UCSD-AML1 (cell line): Measurements from ENCODE around the gene LTO1.

Source experiments
- DNase-seq: peaks from one replicate; lab custom pipeline; 2025; ENCODE audit not compliant: unreplicated experiment; lab: John Stamatoyannopoulos, UW

Gene LTO1

GRCh38 chr11:69647390-69647748 lies 27.8 kb downstream of the LTO1 start:
- no peak for DNase-seq

DNA sequence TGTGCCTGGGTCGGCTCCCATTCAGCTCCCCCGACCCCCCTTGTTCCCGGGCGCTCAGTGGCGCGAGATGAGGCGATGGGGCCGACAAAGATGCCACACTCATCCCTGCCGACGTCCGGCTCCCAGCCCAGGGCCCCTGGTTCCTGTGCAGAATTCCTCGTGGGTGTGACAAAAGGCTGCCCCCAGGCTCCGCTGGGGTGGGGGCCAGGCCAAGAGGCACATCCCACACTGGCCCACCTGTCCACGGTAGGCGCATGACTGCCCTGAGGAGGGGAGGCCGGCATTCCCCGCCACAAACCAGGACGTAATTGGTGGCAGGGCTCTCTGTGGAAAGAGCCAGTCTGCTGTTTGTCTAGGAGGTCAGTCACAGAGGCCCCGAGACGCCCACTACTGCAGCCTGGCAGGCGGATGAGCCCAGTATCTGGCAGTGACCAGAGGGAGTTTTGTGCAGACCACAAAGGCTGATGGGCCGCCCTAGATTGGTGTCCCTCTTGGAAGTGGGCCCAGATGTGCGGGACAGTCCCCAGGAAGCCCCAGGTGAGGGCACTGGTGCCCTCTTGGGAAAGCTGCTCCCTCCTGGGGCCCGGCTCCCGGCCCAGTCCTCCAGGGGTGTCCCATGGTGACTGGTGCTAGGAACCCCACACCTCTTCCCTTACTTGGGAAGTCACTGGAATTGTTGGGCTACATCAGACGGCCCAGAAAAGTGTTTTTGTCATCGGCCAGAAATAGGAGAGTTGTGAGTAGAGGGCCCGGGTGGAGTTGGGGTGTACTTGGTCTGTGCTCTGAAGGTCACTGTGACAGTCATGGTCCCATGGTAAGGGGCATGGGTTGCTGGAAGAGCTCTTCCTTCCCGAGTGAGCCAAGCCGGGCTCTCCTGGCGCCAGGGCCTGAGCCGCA lies 28.4 kb downstream of the LTO1 start:
- DNase-seq: no peak

DNA sequence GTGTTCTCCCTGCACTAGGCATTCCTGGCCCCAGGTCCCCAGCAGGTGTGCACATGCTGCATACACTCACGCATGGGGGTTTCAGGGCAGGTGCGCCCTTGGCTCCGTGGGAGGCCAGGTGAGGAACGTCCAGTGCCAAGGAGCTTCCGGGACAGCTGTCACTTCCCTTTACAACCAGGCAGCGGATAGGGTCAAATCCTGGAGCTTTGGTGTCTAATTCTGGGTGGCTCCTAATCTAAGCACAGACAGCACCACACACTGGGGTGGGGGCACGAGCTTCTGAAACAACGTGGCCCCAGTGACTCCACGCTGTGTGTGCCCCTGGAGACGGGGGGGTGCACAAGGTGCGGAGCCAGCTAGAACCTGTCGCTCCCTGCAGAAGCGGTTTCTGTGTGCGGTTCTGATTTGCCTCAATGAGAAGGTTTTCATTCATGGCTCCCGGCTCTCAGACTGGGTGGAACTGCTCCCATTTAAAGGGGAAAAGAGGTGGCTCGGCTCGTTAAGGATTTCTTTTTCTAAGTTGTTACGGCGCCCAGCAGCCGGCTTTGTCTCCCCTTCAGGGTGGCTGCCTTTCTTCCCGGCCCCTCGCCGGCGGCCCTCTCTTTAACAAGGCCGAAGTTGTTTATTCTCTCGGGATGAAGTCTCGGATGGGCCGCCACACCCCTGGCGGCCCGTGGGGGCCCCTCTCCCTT lies 29.2 kb downstream of the LTO1 start:
- no peak for DNase-seq

- DNase-seq: no peak
These were observed 30.0 kb downstream of the LTO1 start for GRCh38 chr11:69644962-69645675.

DNA sequence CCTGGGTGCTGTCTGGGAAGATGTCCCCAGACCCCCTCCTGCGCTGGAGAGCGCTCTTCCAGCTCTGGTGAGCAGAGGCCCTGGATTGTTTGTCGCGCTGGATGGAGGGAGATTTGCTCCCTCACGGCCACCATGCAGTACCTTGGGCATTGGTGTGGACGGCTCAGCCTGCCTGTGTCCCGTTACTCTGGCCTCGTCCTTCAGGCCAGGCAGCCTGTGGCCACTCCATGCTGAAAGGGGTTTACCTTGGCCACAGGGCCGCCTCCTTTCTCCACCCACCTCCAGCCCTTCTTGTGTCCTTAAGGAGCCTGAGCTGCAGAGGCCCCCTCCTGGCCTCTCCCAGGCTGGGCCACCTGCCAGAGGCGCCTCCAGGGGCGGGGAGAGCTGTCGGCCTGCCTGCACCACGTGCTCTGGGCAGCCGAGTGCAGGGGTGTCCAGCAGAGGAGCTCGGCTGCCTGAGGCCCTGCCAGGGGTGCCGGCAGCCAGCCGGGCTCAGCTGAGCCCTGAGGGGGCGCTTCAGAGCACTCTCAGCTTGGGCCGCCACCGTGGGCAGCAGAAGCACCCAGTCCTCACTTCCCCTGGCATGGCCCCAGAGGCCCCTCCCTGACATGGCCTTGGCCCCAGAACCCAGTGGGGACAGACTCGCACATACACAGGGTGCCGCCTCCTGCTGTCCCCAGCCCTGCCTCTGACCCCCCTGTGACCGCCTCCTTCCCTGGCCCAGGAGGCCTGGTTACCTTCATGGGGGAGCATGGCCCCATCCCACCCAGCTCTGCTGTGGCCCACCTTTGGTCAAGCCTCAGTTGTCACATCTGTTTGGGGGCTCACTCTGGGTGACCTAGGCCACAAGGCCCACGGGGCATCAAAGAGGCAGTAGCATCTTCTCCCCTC lies 30.8 kb downstream of the LTO1 start:
- no peak for DNase-seq

- DNase-seq: no peak
These were observed 31.5 kb downstream of the LTO1 start for GRCh38 chr11:69643646-69644045.

- DNase-seq: peak; percentile 82
These were observed 32.1 kb downstream of the LTO1 start for GRCh38 chr11:69642913-69643632.

DNA sequence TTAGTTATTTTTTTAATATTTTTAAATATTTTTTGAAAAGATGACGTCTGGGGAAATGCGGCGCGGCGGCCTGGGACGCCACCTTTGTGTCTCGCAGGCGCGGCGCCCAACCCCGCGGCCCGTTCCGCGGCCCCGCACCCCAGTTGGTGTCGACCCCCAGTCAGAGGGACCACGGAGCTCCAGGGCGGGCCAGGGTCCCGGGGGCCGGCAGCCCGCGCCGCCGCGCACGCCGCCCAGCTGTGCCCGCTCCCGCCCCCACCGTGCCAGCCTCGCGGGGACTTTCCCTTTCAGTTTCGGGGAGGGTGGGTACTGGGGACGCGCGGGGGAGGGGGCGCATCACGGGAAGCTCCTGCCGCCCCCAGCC lies 32.6 kb downstream of the LTO1 start:
- DNase-seq: no peak

DNA sequence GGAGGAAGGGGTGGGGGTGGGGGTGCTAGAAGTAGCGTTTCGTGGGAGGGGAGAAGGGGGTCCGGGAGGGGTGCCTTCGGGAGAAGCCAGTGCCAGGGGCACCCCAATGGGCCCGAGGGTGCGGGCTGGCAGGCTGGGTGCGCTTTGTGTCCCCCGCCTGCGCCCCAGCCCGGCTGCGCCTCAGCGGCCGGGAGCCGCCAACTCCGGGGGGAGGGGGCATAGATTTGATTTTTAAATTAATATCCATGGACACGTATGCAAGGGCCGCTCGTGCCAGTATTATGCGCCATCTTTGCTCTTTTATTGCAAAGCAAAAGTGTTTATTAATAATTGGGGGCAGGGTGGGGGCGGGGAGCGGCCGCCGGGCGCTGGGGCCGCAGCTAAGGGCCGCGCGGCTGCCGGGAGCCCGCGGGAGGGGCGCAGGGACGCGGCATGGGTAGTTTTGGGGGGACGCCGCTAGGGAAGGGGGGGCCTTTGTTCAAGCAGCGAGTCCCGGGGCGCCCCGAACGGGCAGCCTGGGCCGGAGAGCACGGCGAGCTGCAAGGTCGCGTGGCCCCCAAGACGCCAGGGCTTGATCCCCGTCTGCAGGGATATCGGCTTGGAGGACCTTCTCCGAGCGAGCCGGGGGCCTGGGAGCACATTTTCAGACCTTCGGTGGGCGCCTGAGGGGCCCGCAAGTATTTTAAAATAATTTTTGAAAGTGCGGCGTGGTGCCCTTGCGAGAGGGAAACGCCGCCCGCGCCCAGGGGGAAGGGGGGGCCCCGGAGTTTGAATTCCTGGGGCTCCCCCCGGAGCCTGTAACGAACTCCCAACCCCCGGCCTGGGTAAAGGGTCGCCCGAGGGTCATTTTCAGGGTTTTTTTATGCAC lies 33.2 kb downstream of the LTO1 start:
- DNase-seq: no peak

DNA sequence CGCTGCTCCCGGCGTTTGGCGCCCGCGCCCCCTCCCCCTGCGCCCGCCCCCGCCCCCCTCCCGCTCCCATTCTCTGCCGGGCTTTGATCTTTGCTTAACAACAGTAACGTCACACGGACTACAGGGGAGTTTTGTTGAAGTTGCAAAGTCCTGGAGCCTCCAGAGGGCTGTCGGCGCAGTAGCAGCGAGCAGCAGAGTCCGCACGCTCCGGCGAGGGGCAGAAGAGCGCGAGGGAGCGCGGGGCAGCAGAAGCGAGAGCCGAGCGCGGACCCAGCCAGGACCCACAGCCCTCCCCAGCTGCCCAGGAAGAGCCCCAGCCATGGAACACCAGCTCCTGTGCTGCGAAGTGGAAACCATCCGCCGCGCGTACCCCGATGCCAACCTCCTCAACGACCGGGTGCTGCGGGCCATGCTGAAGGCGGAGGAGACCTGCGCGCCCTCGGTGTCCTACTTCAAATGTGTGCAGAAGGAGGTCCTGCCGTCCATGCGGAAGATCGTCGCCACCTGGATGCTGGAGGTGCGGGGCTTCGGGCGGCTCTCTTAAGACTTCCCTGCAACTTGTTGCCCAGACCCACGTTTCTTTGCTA lies 34.1 kb downstream of the LTO1 start, which contains the start of gene CCND1:
Gene CCND1, plus strand, starts transcription at position 162 of the 587 bp plus-strand sequence. Its CDS starts 158 bp downstream, at position 320.
- peak; percentile 75 for DNase-seq

DNA sequence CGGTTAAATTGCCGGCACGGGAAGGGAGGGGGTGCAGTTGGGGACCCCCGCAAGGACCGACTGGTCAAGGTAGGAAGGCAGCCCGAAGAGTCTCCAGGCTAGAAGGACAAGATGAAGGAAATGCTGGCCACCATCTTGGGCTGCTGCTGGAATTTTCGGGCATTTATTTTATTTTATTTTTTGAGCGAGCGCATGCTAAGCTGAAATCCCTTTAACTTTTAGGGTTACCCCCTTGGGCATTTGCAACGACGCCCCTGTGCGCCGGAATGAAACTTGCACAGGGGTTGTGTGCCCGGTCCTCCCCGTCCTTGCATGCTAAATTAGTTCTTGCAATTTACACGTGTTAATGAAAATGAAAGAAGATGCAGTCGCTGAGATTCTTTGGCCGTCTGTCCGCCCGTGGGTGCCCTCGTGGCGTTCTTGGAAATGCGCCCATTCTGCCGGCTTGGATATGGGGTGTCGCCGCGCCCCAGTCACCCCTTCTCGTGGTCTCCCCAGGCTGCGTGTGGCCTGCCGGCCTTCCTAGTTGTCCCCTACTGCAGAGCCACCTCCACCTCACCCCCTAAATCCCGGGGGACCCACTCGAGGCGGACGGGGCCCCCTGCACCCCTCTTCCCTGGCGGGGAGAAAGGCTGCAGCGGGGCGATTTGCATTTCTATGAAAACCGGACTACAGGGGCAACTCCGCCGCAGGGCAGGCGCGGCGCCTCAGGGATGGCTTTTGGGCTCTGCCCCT lies 34.7 kb downstream of the LTO1 start:
- DNase-seq: no peak

- DNase-seq: no peak
These were observed 35.3 kb downstream of the LTO1 start for GRCh38 chr11:69639831-69640230.

DNA sequence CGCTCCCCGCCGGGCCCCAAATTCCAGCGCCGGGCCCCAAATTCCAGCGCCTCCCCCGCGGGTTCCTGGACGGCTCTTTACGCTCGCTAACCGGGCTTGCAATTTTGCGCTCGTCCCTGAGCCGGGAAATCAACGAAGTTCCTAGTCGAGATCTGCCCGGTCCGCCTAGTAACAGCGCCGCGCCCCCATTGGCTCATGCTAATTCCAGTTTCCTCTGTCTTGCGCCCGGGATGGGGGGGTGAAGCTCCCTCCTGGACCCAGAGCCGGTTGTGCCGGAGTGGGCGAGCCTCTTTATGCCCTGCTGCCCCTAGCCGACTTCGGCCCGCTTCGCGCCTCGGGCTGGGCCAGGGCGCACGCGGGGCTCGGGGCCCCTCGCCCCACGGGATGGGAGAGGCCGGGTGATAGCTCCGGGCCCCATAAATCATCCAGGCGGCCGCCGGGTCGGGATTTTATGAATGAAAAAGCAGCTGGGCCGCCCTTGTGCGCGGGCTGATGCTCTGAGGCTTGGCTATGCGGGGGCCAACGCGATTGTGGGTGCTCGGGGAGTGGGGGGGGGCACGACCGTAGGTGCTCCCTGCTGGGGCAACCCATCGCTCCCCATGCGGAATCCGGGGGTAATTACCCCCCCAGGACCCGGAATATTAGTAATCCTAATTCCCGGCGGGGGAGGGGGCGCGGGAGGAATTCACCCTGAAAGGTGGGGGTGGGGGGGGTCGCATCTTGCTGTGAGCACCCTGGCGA lies 36.0 kb downstream of the LTO1 start:
- DNase-seq: peak; percentile 80

GRCh38 chr11:69637941-69638871 lies 36.9 kb downstream of the LTO1 start:
- DNase-seq: peak; percentile 31

- DNase-seq: no peak
These were observed 37.8 kb downstream of the LTO1 start for GRCh38 chr11:69637198-69637940.
